ENCODE measurements around the gene NDUFS4.
"Not testable (repeated sequence)": the region's sequence is repeated elsewhere in the genome, so short reads cannot be mapped to it uniquely, and the experiment has no call there.

The NDUFS4 gene

GRCh38 chr5:53671447-53671846 is 111.0 kb downstream of the NDUFS4 start:
- no peak for DNase-seq

GRCh38 chr5:53674121-53674520 is 113.7 kb downstream of the NDUFS4 start:
- DNase-seq: no peak

- DNase-seq: no peak
These were observed 117.2 kb downstream of the NDUFS4 start for GRCh38 chr5:53677632-53678031.

GRCh38 chr5:53678981-53679660 is 118.7 kb downstream of the NDUFS4 start:
- no peak for DNase-seq

- DNase-seq: no peak
These were observed 120.6 kb downstream of the NDUFS4 start for GRCh38 chr5:53681079-53681478.

GRCh38 chr5:53691014-53691413 is 130.6 kb downstream of the NDUFS4 start:
- DNase-seq: no peak

GRCh38 chr5:53694520-53695022 is 134.1 kb downstream of the NDUFS4 start:
- no peak for DNase-seq

- not testable (repeated sequence) for DNase-seq
These were observed 150.0 kb downstream of the NDUFS4 start for GRCh38 chr5:53710405-53710804.

GRCh38 chr5:53712327-53712726 is 151.9 kb downstream of the NDUFS4 start:
- no peak for DNase-seq

GRCh38 chr5:53713978-53714666 is 153.7 kb downstream of the NDUFS4 start:
- no peak for DNase-seq

GRCh38 chr5:53714667-53715010 is 154.2 kb downstream of the NDUFS4 start:
- DNase-seq: no peak

- DNase-seq: no peak
These were observed 165.7 kb downstream of the NDUFS4 start for GRCh38 chr5:53726121-53726520.

- no peak for DNase-seq
These were observed 170.5 kb downstream of the NDUFS4 start for GRCh38 chr5:53730943-53731342.

Data from SW 1271 (cell line).